ENCODE measurements around the gene AGGF1. TPM values are rescaled to one million over a fixed set of nuclear protein-coding genes. Genes with fewer than 3 reads are reported as not detected.
A peak's percentile ranks its signal among the peaks of the same experiment; 100 is the strongest.

Gene AGGF1
- total RNA-seq, 1 donor, result 25.7 TPM

- no peaks in the 10 kb centered on the region for H4K20me1 ChIP-seq (ENCODE audit: insufficient read depth, low read length)
- no peak overlapping the region for H3K4me2 ChIP-seq (ENCODE audit: insufficient read depth, low read length)
- no peak overlapping the region for H3K27ac ChIP-seq (ENCODE audit: low read depth, low read length)
- no peak overlapping the region for H3K4me3 ChIP-seq (ENCODE audit: insufficient read depth, low read length)
- H3K79me2 ChIP-seq (ENCODE audit: insufficient read depth, low read length), result peaks cover 33% of the 10 kb centered on the region
- peak overlapping the region; percentile 20 for H2AFZ ChIP-seq (ENCODE audit: low read length)
- H3K9me3 ChIP-seq (ENCODE audit: low read depth, low read length), result no peaks in the 10 kb centered on the region
- H3K27me3 ChIP-seq (ENCODE audit: insufficient read depth, low read length), result peaks cover 6% of the 10 kb centered on the region
- H3K4me1 ChIP-seq (ENCODE audit: insufficient read depth, low read length), result peaks cover 14% of the 10 kb centered on the region
- no peaks in the 10 kb centered on the region for H3K36me3 ChIP-seq (ENCODE audit: insufficient read depth, low read length)
- DNase-seq (ENCODE audit: insufficient read length, low spot score, missing footprints), result no peak
- no peak for TF ChIP-seq CTCF (IDR thresholded peaks at IDR 0.05; ENCODE audit: extremely low read depth, low read depth, low read length)
Observed at GRCh38 chr5:77028631-77029375, 1.4 kb upstream of the AGGF1 start.

- peak overlapping the region; percentile 99 for H3K4me3 ChIP-seq (ENCODE audit: insufficient read depth, low read length)
- peaks cover 14% of the 10 kb centered on the region for H3K4me1 ChIP-seq (ENCODE audit: insufficient read depth, low read length)
- TF ChIP-seq CTCF (IDR thresholded peaks at IDR 0.05; ENCODE audit: extremely low read depth, low read depth, low read length), result no peak
- H3K9me3 ChIP-seq (ENCODE audit: low read depth, low read length), result no peaks in the 10 kb centered on the region
- DNase-seq (ENCODE audit: insufficient read length, low spot score, missing footprints), result no peak
- H3K27me3 ChIP-seq (ENCODE audit: insufficient read depth, low read length), result peaks cover under 1% of the 10 kb centered on the region
- H3K36me3 ChIP-seq (ENCODE audit: insufficient read depth, low read length), result peaks cover 2% of the 10 kb centered on the region
- peak overlapping the region; percentile 95 for H3K4me2 ChIP-seq (ENCODE audit: insufficient read depth, low read length)
- H2AFZ ChIP-seq (ENCODE audit: low read length), result peak overlapping the region; percentile 95
- no peaks in the 10 kb centered on the region for H4K20me1 ChIP-seq (ENCODE audit: insufficient read depth, low read length)
- H3K27ac ChIP-seq (ENCODE audit: low read depth, low read length), result no peak overlapping the region
- peaks cover 34% of the 10 kb centered on the region for H3K79me2 ChIP-seq (ENCODE audit: insufficient read depth, low read length)
Observed at GRCh38 chr5:77029376-77029885, 773 bp upstream of the AGGF1 start.

- no peaks in the 10 kb centered on the region for H3K9me3 ChIP-seq (ENCODE audit: low read depth, low read length)
- H4K20me1 ChIP-seq (ENCODE audit: insufficient read depth, low read length), result no peaks in the 10 kb centered on the region
- H3K27ac ChIP-seq (ENCODE audit: low read depth, low read length), result no peak overlapping the region
- peaks cover 34% of the 10 kb centered on the region for H3K79me2 ChIP-seq (ENCODE audit: insufficient read depth, low read length)
- peaks cover 25% of the 10 kb centered on the region for H3K36me3 ChIP-seq (ENCODE audit: insufficient read depth, low read length)
- peaks cover 14% of the 10 kb centered on the region for H3K4me1 ChIP-seq (ENCODE audit: insufficient read depth, low read length)
- H3K4me2 ChIP-seq (ENCODE audit: insufficient read depth, low read length), result peak overlapping the region; percentile 95
- DNase-seq (ENCODE audit: insufficient read length, low spot score, missing footprints), result no peak
- no peak overlapping the region for H2AFZ ChIP-seq (ENCODE audit: low read length)
- H3K27me3 ChIP-seq (ENCODE audit: insufficient read depth, low read length), result no peaks in the 10 kb centered on the region
- H3K4me3 ChIP-seq (ENCODE audit: insufficient read depth, low read length), result no peak overlapping the region
- TF ChIP-seq CTCF (IDR thresholded peaks at IDR 0.05; ENCODE audit: extremely low read depth, low read depth, low read length), result no peak
Observed at GRCh38 chr5:77031891-77032290, 1.7 kb downstream of the AGGF1 start.

- Histone ChIP-seq H2AFZ (ENCODE audit: low read length) (no peak overlapping the region), H3K4me3 (ENCODE audit: insufficient read depth, low read length) (no peak overlapping the region), H3K27me3 (ENCODE audit: insufficient read depth, low read length) (no peaks in the 10 kb centered on the region), H3K27ac (ENCODE audit: low read depth, low read length) (no peak overlapping the region), H3K36me3 (ENCODE audit: insufficient read depth, low read length) (peaks cover 29% of the 10 kb centered on the region), H3K4me2 (ENCODE audit: insufficient read depth, low read length) (no peak overlapping the region), H3K79me2 (ENCODE audit: insufficient read depth, low read length) (peaks cover 34% of the 10 kb centered on the region), H3K4me1 (ENCODE audit: insufficient read depth, low read length) (peaks cover 14% of the 10 kb centered on the region), H4K20me1 (ENCODE audit: insufficient read depth, low read length) (no peaks in the 10 kb centered on the region), H3K9me3 (ENCODE audit: low read depth, low read length) (no peaks in the 10 kb centered on the region)
- TF ChIP-seq CTCF (IDR thresholded peaks at IDR 0.05; ENCODE audit: extremely low read depth, low read depth, low read length), result no peak
- no peak for DNase-seq (ENCODE audit: insufficient read length, low spot score, missing footprints)
Observed at GRCh38 chr5:77032635-77033034, 2.4 kb downstream of the AGGF1 start.
